HEK293 (cell line): Measurements from ENCODE around the gene SURF4.

Experiments
- YY1 ChIP-seq: fragments of 450-650 bp; formaldehyde crosslinking; IDR thresholded peaks from 2 replicates; pipeline ENCODE4 v1.5.1; 2018; ENCODE audit warnings: missing biosample characterization, missing genetic modification characterization
- ZBTB48 ChIP-seq: fragments of 450-650 bp; formaldehyde crosslinking; IDR thresholded peaks from 2 replicates; pipeline ENCODE4 v1.5.1; 2016; ENCODE audit warnings: missing biosample characterization, missing genetic modification characterization
- ZNF121 ChIP-seq: fragments of 450-650 bp; formaldehyde crosslinking; IDR thresholded peaks from 2 replicates; pipeline ENCODE4 v1.5.1; 2016; ENCODE audit warnings: missing biosample characterization, missing genetic modification characterization
- TF ChIP-seq, protein P1 (sequence below): fragments of 450-650 bp; formaldehyde crosslinking; IDR thresholded peaks from 2 replicates; pipeline ENCODE4 v1.5.1; 2016; ENCODE audit warnings: missing biosample characterization, missing genetic modification characterization
- TF ChIP-seq, protein P2 (sequence below): fragments of 450-650 bp; formaldehyde crosslinking; IDR thresholded peaks from 2 replicates; pipeline ENCODE4 v1.5.1; 2016; ENCODE audit warnings: missing biosample characterization, missing genetic modification characterization

DNA sequence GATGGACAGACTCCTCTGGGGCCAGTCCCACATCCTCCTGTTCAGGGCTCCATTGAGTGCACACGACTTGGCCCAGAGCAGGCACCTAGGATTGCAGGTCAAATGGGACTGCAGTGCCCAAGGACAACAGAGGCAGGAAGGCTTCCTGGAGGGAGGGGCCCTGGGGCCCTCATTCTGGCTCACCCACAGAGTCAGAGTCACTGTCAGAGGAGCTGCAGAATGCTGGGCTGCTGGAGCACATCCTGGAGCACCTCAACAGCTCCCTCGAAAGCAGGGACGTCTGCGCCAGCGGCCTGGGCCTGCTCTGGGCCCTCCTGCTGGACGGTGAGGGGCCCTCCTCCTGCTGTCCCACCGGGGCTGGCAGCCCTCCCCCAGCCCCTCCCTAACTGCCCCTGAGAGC is 26.8 kb upstream of the SURF4 start:
- TF ChIP-seq, protein P1, sequence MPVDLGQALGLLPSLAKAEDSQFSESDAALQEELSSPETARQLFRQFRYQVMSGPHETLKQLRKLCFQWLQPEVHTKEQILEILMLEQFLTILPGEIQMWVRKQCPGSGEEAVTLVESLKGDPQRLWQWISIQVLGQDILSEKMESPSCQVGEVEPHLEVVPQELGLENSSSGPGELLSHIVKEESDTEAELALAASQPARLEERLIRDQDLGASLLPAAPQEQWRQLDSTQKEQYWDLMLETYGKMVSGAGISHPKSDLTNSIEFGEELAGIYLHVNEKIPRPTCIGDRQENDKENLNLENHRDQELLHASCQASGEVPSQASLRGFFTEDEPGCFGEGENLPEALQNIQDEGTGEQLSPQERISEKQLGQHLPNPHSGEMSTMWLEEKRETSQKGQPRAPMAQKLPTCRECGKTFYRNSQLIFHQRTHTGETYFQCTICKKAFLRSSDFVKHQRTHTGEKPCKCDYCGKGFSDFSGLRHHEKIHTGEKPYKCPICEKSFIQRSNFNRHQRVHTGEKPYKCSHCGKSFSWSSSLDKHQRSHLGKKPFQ (tag by site-specific recombination): no peak
- TF ChIP-seq, protein P2, sequence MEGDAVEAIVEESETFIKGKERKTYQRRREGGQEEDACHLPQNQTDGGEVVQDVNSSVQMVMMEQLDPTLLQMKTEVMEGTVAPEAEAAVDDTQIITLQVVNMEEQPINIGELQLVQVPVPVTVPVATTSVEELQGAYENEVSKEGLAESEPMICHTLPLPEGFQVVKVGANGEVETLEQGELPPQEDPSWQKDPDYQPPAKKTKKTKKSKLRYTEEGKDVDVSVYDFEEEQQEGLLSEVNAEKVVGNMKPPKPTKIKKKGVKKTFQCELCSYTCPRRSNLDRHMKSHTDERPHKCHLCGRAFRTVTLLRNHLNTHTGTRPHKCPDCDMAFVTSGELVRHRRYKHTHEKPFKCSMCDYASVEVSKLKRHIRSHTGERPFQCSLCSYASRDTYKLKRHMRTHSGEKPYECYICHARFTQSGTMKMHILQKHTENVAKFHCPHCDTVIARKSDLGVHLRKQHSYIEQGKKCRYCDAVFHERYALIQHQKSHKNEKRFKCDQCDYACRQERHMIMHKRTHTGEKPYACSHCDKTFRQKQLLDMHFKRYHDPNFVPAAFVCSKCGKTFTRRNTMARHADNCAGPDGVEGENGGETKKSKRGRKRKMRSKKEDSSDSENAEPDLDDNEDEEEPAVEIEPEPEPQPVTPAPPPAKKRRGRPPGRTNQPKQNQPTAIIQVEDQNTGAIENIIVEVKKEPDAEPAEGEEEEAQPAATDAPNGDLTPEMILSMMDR (tag by site-specific recombination): no peak
- TF ChIP-seq ZBTB48 (tag by site-specific recombination): no peak
- TF ChIP-seq YY1: no peak
- no peak for TF ChIP-seq ZNF121
